Stimulated activated CD8-positive, alpha-beta memory T cell treated with anti-CD3 and anti-CD28 coated beads, Interleukin-12 subunit alpha, Interleukin-12 subunit beta, amount 100 ng/mL, for 24 hours (primary cell): ENCODE measurements around the gene ABCA6.
"Not testable (repeated sequence)": the region's sequence is repeated elsewhere in the genome, so short reads cannot be mapped to it uniquely, and the experiment has no call there.

ENCODE experiments used
- DNase-seq: peaks from one replicate; pipeline ENCODE4 v3.0.0-alpha.2; 2020; ENCODE audit errors: extremely low read depth

The ABCA6 gene, protein sequence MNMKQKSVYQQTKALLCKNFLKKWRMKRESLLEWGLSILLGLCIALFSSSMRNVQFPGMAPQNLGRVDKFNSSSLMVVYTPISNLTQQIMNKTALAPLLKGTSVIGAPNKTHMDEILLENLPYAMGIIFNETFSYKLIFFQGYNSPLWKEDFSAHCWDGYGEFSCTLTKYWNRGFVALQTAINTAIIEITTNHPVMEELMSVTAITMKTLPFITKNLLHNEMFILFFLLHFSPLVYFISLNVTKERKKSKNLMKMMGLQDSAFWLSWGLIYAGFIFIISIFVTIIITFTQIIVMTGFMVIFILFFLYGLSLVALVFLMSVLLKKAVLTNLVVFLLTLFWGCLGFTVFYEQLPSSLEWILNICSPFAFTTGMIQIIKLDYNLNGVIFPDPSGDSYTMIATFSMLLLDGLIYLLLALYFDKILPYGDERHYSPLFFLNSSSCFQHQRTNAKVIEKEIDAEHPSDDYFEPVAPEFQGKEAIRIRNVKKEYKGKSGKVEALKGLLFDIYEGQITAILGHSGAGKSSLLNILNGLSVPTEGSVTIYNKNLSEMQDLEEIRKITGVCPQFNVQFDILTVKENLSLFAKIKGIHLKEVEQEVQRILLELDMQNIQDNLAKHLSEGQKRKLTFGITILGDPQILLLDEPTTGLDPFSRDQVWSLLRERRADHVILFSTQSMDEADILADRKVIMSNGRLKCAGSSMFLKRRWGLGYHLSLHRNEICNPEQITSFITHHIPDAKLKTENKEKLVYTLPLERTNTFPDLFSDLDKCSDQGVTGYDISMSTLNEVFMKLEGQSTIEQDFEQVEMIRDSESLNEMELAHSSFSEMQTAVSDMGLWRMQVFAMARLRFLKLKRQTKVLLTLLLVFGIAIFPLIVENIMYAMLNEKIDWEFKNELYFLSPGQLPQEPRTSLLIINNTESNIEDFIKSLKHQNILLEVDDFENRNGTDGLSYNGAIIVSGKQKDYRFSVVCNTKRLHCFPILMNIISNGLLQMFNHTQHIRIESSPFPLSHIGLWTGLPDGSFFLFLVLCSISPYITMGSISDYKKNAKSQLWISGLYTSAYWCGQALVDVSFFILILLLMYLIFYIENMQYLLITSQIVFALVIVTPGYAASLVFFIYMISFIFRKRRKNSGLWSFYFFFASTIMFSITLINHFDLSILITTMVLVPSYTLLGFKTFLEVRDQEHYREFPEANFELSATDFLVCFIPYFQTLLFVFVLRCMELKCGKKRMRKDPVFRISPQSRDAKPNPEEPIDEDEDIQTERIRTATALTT (N-terminal part only)

DNA sequence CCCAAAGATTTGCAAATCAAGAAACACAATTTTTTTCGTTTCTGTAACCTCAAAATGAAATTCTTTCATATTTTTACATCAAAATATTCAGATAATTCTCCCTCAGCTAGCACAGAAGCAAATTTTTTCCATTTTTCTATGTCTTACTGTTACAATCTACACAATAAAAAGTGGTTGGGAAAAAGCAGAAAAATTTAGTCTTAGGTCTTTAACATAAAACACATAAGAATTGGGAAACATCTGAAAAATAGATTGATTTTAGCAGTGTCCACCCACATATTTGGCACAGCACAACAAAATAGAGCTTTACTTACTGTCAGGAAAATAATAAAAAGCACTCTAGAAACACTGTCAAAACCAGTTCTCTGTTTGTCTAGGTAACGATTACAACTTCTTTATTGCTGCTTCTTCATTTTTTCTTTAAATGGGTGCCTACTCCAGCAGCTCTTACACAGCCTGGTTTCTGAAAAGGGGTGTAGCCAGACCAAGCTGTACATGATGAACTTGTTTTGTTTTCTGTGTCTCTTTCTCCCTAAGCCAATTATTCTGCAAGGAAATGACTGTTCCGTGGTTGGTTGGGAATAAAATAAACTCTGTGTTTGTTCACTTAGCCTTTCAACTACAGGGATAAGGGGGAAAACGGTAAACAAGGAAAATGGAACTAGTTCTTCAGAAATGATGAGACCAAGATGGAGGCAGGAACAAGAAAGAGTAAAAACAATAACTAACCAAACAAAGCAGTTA, at the start of gene ABCA6:
TSS of gene ABCA6 (minus strand) at position 465 of the 744 bp plus-strand sequence. CDS start 1,192 bp downstream, outside the sequence.
- DNase-seq: no peak

DNA sequence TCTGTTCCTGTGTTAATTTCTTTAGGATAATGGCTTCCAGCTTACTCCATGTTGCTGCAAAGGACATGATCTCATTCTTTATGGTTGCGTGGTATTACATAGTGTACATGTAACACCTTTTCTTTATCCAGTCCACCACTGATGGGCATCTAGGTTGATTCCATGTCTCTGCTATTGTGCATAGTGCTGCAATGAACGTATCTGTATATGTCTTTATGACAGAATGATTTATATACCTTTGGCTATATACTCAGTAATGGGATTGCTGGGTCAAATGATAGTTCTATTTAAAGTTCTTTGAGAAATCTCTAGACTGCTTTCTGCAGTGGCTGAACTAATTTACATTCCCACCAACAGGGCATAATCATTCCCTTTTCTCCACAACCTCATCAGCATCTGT, 47.1 kb upstream of the ABCA6 start:
- no peak for DNase-seq

DNA sequence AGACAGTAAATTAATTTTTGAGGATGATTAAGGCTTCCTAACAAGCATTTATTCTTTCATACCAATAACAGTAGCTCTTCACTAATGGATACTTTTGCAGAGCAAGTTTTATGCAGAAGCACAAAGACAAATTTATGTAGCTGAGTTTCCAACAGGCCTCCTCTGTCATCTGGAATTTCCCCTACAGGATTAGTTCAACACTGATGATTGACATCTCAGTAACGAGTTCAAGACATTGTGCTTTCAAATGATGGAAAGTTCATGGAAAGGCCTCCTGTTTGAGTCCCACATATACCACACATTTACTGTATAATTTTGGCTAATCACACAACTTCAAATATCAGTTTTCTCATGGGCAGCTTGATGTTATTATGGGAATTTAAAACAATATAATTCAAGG, 46.4 kb upstream of the ABCA6 start:
- DNase-seq: no peak

DNA sequence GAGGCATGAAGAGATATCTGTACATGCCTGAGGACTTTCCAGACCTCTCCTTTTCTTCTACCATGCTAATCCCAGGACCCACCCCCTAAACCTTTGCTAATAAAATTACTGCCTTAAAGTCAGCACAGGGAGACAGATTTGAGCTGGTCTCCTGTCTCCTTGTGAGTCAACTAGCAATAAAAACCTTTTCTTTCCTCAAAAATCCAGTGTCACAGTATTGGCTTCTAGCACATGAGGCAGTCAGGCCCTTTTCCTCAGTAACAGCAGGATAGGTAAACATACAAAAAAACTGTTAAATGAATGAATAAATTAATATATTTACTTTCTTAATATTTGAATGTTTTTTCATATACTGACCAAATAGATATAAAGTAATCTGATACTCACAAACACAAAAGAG, 45.6 kb upstream of the ABCA6 start:
- no peak for DNase-seq

DNA sequence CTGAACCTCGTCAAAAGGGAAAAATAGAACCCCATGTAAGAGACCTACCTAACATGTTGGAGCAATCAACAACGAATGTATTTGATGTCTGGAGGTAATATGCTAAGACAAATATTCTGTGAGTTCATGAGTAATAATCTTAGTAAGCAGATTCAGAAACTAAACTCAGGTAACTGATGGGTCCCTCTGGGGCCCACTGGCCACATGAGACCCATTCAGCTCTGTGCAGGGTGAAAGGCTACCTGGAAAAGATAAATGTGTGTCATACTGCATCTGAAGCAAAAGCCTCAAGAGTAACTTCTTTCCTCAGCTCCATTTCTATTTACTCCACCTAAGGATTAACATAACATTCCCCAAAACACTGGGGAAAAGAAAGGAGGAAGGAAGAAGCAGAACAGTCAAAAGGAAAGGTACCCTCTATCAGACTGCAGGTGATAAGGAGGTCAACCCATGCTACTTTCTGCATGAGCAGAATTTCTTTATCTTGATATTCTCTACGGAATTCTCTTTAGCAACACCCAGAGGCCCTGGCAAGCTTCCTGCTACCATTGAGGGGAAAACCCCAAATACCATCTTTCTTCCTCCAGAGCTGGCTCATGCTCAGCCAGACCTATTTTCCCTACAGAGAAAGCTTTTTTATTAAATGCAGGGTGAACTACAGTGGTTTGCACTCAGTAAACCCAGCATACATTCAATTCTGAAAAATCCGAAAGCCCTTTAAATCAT, 37.7 kb upstream of the ABCA6 start:
- no peak for DNase-seq

DNA sequence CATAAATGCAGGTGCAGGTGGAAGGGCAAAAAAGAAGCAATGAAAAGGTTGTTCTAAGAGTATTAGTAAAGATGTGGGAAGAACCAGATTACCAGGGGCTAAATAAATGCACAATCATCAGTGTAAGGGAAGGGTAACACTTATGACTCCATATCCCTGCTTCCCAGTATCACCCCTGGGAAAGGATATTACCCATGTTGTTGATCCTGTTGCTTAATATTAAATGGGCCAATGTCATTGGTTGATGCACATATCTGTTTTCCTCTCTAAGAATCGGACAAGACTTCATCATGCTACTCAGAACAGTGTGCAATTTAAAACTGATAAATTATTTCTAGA, 34.7 kb upstream of the ABCA6 start:
- no peak for DNase-seq

DNA sequence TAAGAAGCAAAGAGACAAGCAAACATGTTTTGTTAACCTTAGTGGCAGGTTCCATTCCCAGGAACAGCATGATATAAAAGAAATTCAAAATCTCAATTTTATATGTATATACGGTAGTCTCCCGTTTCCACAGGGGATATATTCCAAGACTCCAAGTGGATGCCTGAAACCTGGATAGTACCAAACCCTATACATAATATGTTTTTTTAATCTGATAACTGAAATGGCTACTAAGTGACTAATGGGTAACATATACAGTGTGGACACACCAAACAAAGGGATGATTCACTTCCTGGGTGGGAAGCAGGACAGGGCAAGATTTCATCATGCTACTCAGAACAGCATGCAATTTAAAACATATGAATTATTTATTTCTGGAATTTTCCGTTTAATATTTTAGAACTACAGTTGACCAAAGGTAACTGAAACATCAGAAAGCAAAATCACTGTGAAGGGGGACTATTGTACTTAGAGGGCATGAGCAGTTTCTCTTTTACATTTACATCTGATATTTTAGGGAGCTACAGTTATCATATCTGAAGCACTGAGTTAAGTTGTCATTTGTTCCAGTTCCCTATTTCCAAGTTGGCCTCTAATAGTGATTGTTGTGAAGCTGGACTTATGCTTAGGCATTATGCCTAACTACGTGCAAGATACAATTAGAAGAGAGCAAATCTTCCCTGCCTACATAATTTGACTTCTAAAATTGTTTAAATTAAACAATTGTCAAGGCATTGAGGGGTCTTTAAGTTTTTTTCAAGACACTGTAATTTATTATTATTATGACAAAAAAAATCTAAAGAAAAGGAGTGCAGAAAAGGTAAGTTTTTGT, 34.1 kb upstream of the ABCA6 start:
- DNase-seq: no peak

DNA sequence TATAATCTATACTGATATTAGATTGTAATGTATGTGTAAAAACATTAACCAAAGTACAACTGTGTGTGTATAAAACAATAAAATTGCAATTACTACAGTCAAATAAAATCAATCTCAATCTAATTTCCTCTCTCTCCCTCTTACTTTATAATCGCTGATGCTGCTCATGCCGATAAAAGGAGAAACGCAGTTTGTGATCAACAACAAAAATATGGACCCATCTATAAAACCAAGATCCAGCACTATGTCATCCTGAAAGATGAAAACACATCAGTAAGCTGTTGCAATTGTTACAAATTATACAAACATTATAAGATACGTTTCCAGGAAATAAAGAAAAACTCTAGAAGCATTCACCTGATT, 33.5 kb upstream of the ABCA6 start:
- DNase-seq: no peak

DNA sequence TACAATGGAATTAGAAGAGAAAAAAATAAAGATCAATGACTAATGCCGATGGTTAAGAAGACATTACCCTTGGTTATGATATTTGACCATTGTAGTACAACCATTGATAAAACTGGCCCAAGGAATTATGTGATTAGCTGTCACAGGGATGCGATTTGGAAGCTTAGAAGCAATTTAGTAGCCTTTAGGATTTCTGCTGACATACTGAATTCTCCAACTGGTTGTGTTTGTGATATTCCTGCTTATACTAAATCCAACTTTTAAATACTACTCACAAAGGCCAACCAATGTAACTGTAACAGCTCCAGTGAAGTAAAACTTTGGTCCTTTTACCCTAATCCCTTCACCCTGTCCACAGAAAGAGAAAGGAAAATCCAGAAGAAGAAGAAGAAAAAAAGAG, 31.4 kb upstream of the ABCA6 start:
- DNase-seq: no peak

DNA sequence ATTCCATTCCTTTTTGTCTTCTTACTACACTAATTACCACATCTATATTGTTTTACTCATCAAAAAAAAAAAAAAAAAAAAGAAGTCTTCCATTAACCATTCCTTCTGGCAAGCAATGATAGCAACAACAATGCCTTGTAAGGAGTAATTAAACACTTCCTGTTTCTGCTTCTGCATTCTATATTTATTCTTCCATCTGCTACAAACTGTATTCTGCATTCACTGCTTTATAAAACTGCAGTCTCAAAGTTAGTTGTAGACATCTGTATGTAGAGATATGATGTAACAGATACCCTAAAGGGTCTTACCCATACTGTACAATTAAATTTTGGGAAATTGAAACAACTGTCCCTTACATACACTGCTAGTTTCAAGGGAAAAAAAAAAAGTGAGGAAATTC, 28.7 kb upstream of the ABCA6 start:
- no peak for DNase-seq

DNA sequence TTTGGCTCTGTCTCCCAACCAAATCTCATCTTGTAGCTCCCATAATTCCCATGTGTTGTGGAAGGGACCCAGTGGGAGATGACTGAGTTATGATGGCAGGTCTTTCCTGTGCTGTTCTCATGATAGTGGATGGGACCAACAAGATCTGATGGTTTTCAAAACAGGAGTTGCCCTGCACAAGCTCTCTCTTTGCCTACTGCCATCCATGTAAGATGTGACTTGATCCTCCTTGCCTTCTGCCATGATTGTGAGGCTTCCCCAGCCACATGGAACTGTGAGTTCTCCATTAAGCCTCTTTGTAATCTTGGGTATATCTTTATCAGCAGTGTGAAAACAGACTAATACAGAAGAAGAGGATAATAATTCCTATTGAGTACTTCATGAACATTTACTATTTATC, 26.9 kb upstream of the ABCA6 start:
- DNase-seq: not testable (repeated sequence)

DNA sequence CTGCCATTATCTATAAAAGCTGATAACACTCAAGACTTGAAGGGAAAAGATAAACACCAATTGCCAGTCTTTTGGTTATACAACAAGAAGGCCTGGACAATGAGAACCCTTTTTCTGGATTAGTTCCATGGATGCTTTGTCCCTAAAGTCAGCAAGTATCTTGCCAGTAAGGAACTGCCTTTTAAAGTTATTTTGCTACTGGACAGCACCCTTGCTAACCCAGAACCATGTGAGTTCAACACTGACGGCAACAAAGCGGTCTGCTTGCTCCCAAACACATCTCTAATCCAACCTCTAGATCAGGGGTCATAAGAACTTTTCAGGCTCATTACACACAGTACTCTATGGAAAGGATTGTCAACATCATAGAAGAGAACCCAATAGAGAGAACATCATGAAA, 25.3 kb upstream of the ABCA6 start:
- DNase-seq: no peak

DNA sequence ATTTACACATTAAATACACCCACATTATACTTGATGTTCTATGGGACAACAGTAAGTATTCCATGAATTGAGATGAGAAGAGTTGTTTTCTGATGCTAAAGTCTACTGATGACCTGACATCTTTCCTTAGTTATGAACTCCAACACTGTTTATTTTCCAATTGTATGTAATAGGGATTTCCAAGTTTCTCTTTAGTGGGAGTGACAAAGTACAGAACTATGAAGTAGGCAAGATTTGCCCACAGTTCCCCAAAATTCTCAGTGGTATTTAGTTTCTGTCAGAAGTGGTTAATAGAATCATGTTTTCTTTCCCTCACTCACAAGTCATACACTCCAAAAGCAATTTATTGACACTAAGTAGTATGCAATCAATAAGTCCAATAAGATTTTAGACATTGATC, 22.5 kb upstream of the ABCA6 start:
- no peak for DNase-seq

DNA sequence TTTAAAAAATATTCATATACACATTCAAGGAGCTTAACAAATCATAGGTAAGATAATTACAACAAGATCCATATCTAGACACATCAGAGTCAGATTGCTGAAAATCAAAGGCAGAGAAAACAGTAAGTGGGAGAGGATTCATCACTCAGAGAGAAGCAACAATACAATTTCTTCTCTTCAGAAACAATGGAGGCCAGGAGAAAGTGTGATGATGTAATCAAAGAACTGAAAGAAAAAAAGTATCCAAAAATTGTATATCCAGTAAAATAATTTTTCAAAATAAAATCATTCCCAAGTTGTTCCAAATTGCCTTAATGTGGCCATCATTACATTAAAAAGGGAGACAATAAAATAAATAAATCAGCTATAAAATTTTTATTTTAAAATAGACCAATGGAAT, 17.7 kb upstream of the ABCA6 start:
- no peak for DNase-seq

DNA sequence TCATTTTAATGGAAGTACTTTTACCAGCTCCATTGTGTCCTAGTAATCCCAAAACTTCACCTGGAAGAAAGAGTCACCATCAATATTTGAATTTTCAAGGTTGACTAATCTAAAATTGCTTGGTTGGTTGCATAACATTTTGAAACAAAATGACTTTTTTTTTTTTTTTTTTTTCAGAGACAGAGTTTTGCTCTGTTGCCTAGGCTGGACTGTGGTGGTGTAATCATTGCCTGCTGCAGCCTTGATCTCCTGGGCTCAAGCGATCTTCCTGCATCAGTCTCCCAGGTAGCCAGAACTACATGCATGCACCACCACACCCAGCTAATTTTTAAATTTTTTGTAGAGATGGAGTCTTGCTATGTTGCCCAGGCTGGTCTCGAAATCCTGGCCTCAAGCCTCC, 12.6 kb upstream of the ABCA6 start:
- DNase-seq: no peak

DNA sequence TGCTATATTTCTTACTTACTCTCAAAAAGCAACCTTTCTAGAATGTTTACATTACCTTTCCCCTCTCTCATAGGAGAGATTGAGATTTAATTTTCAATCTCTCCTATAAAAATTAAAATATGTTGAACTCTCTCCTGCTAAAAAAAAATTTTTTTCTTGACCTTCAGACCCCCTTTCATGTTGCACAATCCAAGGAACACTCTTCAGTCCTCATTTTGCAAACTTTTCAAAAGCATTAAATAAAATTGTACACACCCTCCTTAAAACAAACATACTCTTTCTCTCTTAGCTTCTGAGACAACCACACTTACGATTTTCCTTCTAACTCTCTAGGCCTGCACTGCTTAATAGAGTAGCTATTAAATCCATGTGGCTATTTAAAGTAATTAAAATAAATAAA, 8.6 kb upstream of the ABCA6 start:
- DNase-seq: no peak

DNA sequence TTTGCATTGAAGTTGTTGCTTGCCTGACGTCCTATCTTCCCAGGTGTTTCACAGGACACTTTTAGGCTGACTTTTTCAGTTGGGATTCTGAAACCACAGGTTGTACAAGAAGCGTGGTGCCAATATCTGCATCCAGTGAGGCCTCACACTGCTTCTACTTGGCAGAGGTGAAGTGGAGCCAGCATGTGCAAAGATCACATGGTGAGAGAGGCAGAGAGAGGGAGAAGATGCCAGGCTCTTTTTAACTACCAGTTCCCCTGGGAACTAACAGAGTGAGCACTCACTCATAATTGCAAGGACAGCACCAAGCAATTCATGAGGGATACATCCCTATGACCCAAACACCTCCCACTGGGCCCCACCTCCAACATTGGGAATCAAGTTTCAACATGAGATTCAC, 5.8 kb upstream of the ABCA6 start:
- no peak for DNase-seq

DNA sequence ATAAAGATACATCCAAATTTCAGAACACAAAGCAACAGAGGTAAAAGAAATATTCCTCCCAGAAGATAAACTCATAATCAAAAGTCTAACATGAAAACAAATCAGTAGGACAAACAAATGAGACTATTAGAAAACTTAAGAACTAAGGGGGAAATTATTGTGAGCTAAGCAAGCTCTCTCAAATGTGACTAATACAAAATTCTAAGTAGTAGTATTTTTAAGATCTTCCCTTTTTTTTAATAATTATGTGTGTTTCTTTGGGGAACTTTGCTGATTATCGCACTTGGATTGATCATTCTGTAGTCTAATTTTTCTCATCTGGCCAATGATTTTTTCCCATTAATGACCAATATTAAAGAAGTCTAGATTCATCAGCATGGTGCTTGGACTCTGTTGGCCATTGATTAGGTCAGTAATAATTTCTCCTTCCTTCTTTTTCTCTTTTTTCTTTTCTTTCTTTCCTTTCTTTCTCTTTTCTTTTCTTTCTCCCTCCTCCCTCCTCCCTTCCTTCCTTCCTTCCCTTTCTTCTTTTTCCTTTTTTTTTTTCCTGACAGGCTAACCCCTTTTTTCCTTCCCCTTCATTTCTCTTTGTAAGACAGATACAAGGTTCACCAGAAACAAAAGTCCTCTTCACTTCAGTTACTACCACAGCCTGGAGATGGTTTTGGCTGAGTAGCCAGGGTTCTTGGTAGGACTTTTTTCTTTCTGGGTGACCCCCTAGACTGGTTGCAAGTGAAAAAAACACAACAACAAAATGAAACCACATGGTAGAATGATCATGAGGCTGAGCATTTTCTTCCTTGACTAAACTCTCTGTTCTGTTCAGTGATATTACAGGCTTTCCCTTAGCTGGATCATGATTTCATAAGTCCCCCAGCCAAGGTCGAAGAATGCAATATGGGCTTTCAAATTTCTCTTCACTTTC, 2.9 kb upstream of the ABCA6 start:
- no peak for DNase-seq

DNA sequence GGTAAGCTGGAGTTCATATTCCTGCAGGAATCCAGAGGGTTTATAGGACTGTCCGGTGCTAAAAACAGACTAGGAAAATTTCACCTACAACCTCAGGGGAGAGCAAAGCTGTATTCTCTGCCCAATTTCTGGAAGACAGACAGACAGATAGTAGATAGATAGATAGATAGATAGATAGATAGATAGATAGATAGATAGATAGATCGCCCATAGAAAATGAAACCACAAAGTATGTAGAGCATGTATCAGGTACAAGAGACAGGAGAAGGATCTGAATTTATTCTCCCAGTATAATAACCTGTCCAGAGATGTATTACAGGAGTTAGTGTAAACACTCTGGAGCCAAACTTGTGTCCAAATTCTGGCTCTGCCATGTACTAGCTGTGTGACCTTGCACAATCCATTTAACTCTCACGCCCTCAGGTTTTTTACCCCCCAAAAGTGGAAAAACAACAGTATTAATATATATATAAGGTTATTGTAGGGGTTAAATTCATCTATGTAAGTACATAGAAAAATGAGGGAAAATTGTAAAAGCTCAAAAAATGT, 2.1 kb upstream of the ABCA6 start:
- no peak for DNase-seq
